Endothelial cell of umbilical vein (primary cell): Measurements from ENCODE around the gene RALGPS1. TPM values are rescaled to one million over a fixed set of nuclear protein-coding genes. Genes with fewer than 3 reads are reported as not detected.

ENCODE experiments used
- BruUV-seq: library from RNA; stranded (reverse); fragments of 400-500 nt; replicated peaks from 2 replicates; lab custom pipeline; 2021; lab: Mats Ljungman, UMichigan
- CTCF ChIA-PET: fragments of 300-600, 350-600 bp; sonication (Branson Sonifier 250); formaldehyde crosslinking; loops from one replicate; lab custom pipeline; 2021; ENCODE audit warnings: antibody characterized with exemption, inconsistent platforms; lab: Charles Lee
- POLR2A ChIA-PET: fragments of 300-600, 350-600 bp; sonication (Branson Sonifier 250); formaldehyde crosslinking; loops from one replicate; lab custom pipeline; 2021; ENCODE audit warnings: antibody characterized with exemption, inconsistent platforms; lab: Charles Lee
- DNase-seq: peaks from one replicate; pipeline ENCODE4 v3.0.0-alpha.2; 2011; ENCODE audit warnings: low read depth, low spot score
- FAIRE-seq: peaks from 2 replicates; lab custom pipeline; 2011; peaks lifted over from hg19 to GRCh38; lab: Jason Lieb, UNC
- H2AFZ ChIP-seq: 2 replicates; pipeline ENCODE4 v1.6.0; 2012; ENCODE audit warnings: low read depth, low read length, control low read depth, inconsistent platforms
- H3K27ac ChIP-seq: 2 replicates; pipeline ENCODE4 v1.5.1; 2011; ENCODE audit warnings: low read depth, mild to moderate bottlenecking, control low read depth, low read length, moderate library complexity; ENCODE audit not compliant: insufficient read depth
- H3K27me3 ChIP-seq, 2 experiments: 2 replicates each; pipeline versions ENCODE4 v1.6.0 to v1.6.1; 2011; ENCODE audit warnings: low read length in 2 of 2, mixed read lengths in 1 of 2; ENCODE audit not compliant: control insufficient read depth in 2 of 2, insufficient read depth in 2 of 2
- H3K36me3 ChIP-seq, 2 experiments: 2 replicates in 1 of 2; 3 replicates in 1 of 2; pipeline ENCODE4 v1.5.1; 2011; ENCODE audit warnings: low read length in 2 of 2, mild to moderate bottlenecking in 1 of 2, moderate library complexity in 1 of 2; ENCODE audit not compliant: control insufficient read depth in 2 of 2, insufficient read depth in 2 of 2; ENCODE audit errors: extremely low read depth in 1 of 2
- H3K4me1 ChIP-seq: 3 replicates; pipeline ENCODE4 v1.5.1; 2011; ENCODE audit warnings: mild to moderate bottlenecking, low read length; ENCODE audit not compliant: control insufficient read depth, insufficient read depth; ENCODE audit errors: extremely low read depth
- H3K4me2 ChIP-seq: 2 replicates; pipeline ENCODE4 v1.6.1; 2011; ENCODE audit warnings: low read length, control low read depth, mixed read lengths; ENCODE audit not compliant: insufficient read depth
- H3K4me3 ChIP-seq, 3 experiments: fragments of 200-600 bp in 1 of 3; sonication (generic), shearing (Covaris generic) in 1 of 3; replicated peaks in 1 of 3; 2 replicates each; pipeline ENCODE4 v1.5.1; 2011 to 2016; ENCODE audit warnings: control low read depth in 3 of 3, low read length in 3 of 3, mild to moderate bottlenecking in 2 of 3, inconsistent platforms in 1 of 3, low read depth in 1 of 3, moderate library complexity in 1 of 3; ENCODE audit not compliant: insufficient read depth in 1 of 3
- H3K79me2 ChIP-seq: 2 replicates; pipeline ENCODE4 v1.6.0; 2012; ENCODE audit warnings: low read length, inconsistent platforms; ENCODE audit not compliant: control insufficient read depth, insufficient read depth
- H3K9ac ChIP-seq: replicated peaks from 2 replicates; pipeline ENCODE3; 2011; ENCODE audit warnings: low read length, control low read depth; ENCODE audit not compliant: insufficient read depth; ENCODE audit errors: extremely low read depth
- H3K9me1 ChIP-seq: replicated peaks from 3 replicates; pipeline ENCODE4 v1.6.0; 2011; ENCODE audit warnings: mild to moderate bottlenecking, low read length; ENCODE audit not compliant: control insufficient read depth, insufficient read depth; ENCODE audit errors: extremely low read depth
- H3K9me3 ChIP-seq: replicated peaks from 2 replicates; pipeline ENCODE4 v1.5.1; 2012; ENCODE audit warnings: low read length, inconsistent platforms; ENCODE audit not compliant: control insufficient read depth, insufficient read depth
- H4K20me1 ChIP-seq: replicated peaks from 2 replicates; pipeline ENCODE3; 2011; ENCODE audit warnings: mild to moderate bottlenecking, low read length; ENCODE audit not compliant: control insufficient read depth, insufficient read depth; ENCODE audit errors: extremely low read depth
- EZH2 ChIP-seq: IDR thresholded peaks from 2 replicates; pipeline ENCODE4 v1.6.1; 2012; ENCODE audit warnings: borderline replicate concordance, low read depth, mild to moderate bottlenecking, moderate library complexity, low read length, inconsistent platforms; ENCODE audit not compliant: severe bottlenecking
- FOS ChIP-seq: IDR thresholded peaks from 2 replicates; pipeline ENCODE4 v1.6.1; 2011; ENCODE audit warnings: mild to moderate bottlenecking, low read length, moderate library complexity, borderline replicate concordance; ENCODE audit not compliant: insufficient read depth
- GATA2 ChIP-seq: IDR thresholded peaks from 2 replicates; pipeline ENCODE4 v1.7.0; 2011; ENCODE audit warnings: low read depth, mild to moderate bottlenecking, moderate library complexity, mixed read lengths, low read length; ENCODE audit not compliant: insufficient read length, insufficient read depth
- JUN ChIP-seq: IDR thresholded peaks from 2 replicates; pipeline ENCODE4 v1.6.1; 2011; ENCODE audit warnings: borderline replicate concordance, low read depth; ENCODE audit not compliant: insufficient read length, insufficient read depth
- MAX ChIP-seq: IDR thresholded peaks from 2 replicates; pipeline ENCODE4 v1.6.1; 2011; ENCODE audit not compliant: insufficient read depth, insufficient read length
- MYC ChIP-seq: IDR thresholded peaks from one replicate; pipeline ENCODE4 v1.6.1; 2011; ENCODE audit warnings: mild to moderate bottlenecking, low read depth, low read length
- POLR2A ChIP-seq: IDR thresholded peaks from 2 replicates; pipeline ENCODE4 v1.6.1; 2012; ENCODE audit warnings: low read depth, mild to moderate bottlenecking, control low read depth, low read length
- POLR2AphosphoS5 ChIP-seq: IDR thresholded peaks from 2 replicates; pipeline ENCODE4 v1.6.1; 2012; ENCODE audit warnings: low read depth, mild to moderate bottlenecking, control low read depth, low read length, moderate library complexity; ENCODE audit not compliant: insufficient read depth
- dilution Hi-C: fragments of 300-500 bp; cut with MboI; formaldehyde crosslinking; loops from one replicate; pipeline ENCODE4 v1.15.0; 2019; ENCODE audit warnings: low sequenced_read_pairs; ENCODE audit not compliant: extremely low pct_ligation_motif_present
- intact Hi-C: fragments of 100-400 bp; cut with micrococcal nuclease; formaldehyde crosslinking; loops from one replicate; pipeline ENCODE4 v1.10.0; 2022
- polyA plus RNA-seq, 4 experiments: library from polyadenylated mRNA; depleted of rRNA in 3 of 4; stranded (reverse) in 3 of 4; unstranded in 1 of 4; fragments of >200 nt; gene quantifications; 2 replicates each; pipeline versions ENCODE4 v1.2.1 to v1.2.3, GENCODE V29; 2011 to 2012; ENCODE audit warnings: missing spikeins in 1 of 4
- total RNA-seq: library from RNA; stranded (reverse); gene quantifications from 2 replicates; pipeline ENCODE4 v1.2.3, GENCODE V29; 2021
- TF ChIP-seq, protein P1 (sequence below), 2 donors: IDR thresholded peaks; 1 replicate in 1 of 2; 2 replicates in 1 of 2; pipeline ENCODE4 v1.5.1; 2011; ENCODE audit warnings: low read length in 2 of 2, mild to moderate bottlenecking in 2 of 2, moderate library complexity in 2 of 2, control low read depth in 1 of 2, inconsistent platforms in 1 of 2, low read depth in 1 of 2; ENCODE audit not compliant: insufficient read depth in 1 of 2; ENCODE audit errors: extremely low read depth in 1 of 2

Gene RALGPS1
- total and polyA plus RNA-seq, 2 donors (not counting 3 experiments of a cell fraction or from before 2014, with no cell fraction given) = 3.8 to 5.5 TPM

DNA sequence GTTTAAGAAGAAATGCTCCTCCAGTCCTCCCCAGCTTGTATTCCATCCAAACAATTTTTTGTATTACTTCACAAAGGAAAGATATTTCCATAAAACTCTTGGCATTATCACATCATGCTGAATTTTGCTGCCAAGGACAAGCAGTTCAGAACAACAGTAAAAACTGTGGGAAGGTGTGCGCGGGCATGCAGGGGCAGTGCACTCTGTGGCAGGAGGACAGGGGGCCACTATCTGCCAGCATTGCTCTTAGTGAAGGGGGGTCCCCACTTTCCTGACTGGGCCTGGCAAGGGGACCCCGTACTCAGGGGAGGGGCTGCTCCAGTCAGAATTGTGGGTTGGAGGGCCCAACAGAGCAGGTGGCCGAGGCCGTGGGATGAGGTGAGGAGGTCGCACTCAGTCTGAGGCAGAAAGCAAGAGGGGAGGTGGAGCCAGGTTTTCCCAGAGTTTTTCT, 175.1 kb downstream of the RALGPS1 start:
- no TSS peak for BruUV-seq
- no peaks in the 10 kb centered on the region for H3K27me3 ChIP-seq
- H3K9ac ChIP-seq = no peak overlapping the region
- dilution Hi-C loops (no loop called here), intact Hi-C loops (no loop called here)
- no peak overlapping the region for H3K4me2 ChIP-seq
- DNase-seq = no peak
- no peak overlapping the region for H2AFZ ChIP-seq
- no peaks in the 10 kb centered on the region for H3K9me1 ChIP-seq
- no peaks in the 10 kb centered on the region for H3K4me1 ChIP-seq
- no peak overlapping the region for H3K27ac ChIP-seq
- H3K36me3 ChIP-seq = peaks cover 0 to 3% of the 10 kb centered on the region in 2 experiments
- no peaks in the 10 kb centered on the region for H4K20me1 ChIP-seq
- no peaks in the 10 kb centered on the region for H3K79me2 ChIP-seq
- no peak overlapping the region for H3K4me3 ChIP-seq
- ChIA-PET POLR2A (no interaction called here), CTCF (no interaction called here)
- H3K9me3 ChIP-seq = no peaks in the 10 kb centered on the region
- no peak for FAIRE-seq
- no peak for TF ChIP-seq MYC

GRCh38 chr9:127090341-127090985, 175.9 kb downstream of the RALGPS1 start:
- dilution Hi-C loops = no loop called here
- H3K9me3 ChIP-seq = no peaks in the 10 kb centered on the region
- H3K4me3 ChIP-seq = no peak overlapping the region
- H3K27me3 ChIP-seq = no peaks in the 10 kb centered on the region
- no peaks in the 10 kb centered on the region for H3K4me1 ChIP-seq
- ChIA-PET CTCF (no interaction called here), POLR2A (no interaction called here)
- no peak overlapping the region for H3K4me2 ChIP-seq
- no peak overlapping the region for H3K9ac ChIP-seq
- H4K20me1 ChIP-seq = no peaks in the 10 kb centered on the region
- DNase-seq (no peak), FAIRE-seq (no peak)
- no peak overlapping the region for H3K27ac ChIP-seq
- no peak for TF ChIP-seq FOS
- no peak for TF ChIP-seq MYC
- TF ChIP-seq, protein P1, sequence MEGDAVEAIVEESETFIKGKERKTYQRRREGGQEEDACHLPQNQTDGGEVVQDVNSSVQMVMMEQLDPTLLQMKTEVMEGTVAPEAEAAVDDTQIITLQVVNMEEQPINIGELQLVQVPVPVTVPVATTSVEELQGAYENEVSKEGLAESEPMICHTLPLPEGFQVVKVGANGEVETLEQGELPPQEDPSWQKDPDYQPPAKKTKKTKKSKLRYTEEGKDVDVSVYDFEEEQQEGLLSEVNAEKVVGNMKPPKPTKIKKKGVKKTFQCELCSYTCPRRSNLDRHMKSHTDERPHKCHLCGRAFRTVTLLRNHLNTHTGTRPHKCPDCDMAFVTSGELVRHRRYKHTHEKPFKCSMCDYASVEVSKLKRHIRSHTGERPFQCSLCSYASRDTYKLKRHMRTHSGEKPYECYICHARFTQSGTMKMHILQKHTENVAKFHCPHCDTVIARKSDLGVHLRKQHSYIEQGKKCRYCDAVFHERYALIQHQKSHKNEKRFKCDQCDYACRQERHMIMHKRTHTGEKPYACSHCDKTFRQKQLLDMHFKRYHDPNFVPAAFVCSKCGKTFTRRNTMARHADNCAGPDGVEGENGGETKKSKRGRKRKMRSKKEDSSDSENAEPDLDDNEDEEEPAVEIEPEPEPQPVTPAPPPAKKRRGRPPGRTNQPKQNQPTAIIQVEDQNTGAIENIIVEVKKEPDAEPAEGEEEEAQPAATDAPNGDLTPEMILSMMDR (IDR thresholded peaks at IDR 0.05; ENCODE audit: extremely low read depth in 1 of 2, insufficient read depth in 1 of 2, low read depth in 1 of 2, low read length in 2 of 2) = no peak
- TF ChIP-seq POLR2A = no peak
- TF ChIP-seq MAX = no peak
- TF ChIP-seq POLR2AphosphoS5 = no peak
- TF ChIP-seq GATA2 = no peak
- TF ChIP-seq EZH2 = no peak
- TF ChIP-seq JUN = no peak
- BruUV-seq = no TSS peak
- H3K36me3 ChIP-seq = peaks cover 0 to 3% of the 10 kb centered on the region in 2 experiments
- intact Hi-C loops = no loop called here
- H3K79me2 ChIP-seq = no peaks in the 10 kb centered on the region
- no peaks in the 10 kb centered on the region for H3K9me1 ChIP-seq
- no peak overlapping the region for H2AFZ ChIP-seq
